ENCODE results near the gene PHKB. TPM values are rescaled to one million over a fixed set of nuclear protein-coding genes. Genes with fewer than 3 reads are reported as not detected.
"Not testable (repeated sequence)": the region's sequence is repeated elsewhere in the genome, so short reads cannot be mapped to it uniquely, and the experiment has no call there.

Gene PHKB
- polyA plus RNA-seq, 2 donors, result 19.5 to 21.2 TPM

DNA sequence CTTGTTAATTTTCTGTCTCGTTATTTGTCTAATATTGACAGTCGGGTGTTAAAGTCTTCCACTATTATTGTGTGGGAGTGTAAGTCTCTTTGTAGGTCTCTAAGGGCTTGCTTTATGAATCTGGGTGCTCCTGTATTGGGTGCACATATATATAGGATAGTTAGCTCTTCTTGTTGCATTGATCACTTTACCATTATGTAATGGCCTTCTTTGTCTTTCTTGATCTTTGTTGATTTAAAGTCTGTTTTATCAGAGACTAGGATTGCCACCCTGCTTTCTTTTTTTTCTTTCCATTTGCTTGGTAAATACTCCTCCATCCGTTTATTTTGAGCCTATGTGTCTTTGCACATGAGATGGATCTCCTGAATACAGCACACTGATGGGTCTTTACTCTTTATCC is 90.6 kb downstream of the PHKB start:
- H3K9me3 ChIP-seq (ENCODE audit: control insufficient read depth in 2 of 2, insufficient read depth in 1 of 2, low read depth in 1 of 2, low read length in 1 of 2); H3K27ac ChIP-seq (ENCODE audit: low read depth in 2 of 2, low read length in 1 of 2); H3K4me3 ChIP-seq (ENCODE audit: low read depth in 1 of 2, low read length in 2 of 2); H3K27me3 ChIP-seq (ENCODE audit: control insufficient read depth in 1 of 2, insufficient read depth in 2 of 2, low read length in 2 of 2); H3K4me1 ChIP-seq (ENCODE audit: control insufficient read depth in 2 of 2, insufficient read depth in 2 of 2, low read length in 1 of 2): not testable (repeated sequence)
- WGBS, 2 donors, result 93 to 95% methylated on average over 3 of the region's 3 CpGs
- peaks cover 3 to 12% of the 10 kb centered on the region in 2 donors for H3K36me3 ChIP-seq (ENCODE audit: control insufficient read depth in 2 of 2, insufficient read depth in 2 of 2, low read length in 1 of 2)

DNA sequence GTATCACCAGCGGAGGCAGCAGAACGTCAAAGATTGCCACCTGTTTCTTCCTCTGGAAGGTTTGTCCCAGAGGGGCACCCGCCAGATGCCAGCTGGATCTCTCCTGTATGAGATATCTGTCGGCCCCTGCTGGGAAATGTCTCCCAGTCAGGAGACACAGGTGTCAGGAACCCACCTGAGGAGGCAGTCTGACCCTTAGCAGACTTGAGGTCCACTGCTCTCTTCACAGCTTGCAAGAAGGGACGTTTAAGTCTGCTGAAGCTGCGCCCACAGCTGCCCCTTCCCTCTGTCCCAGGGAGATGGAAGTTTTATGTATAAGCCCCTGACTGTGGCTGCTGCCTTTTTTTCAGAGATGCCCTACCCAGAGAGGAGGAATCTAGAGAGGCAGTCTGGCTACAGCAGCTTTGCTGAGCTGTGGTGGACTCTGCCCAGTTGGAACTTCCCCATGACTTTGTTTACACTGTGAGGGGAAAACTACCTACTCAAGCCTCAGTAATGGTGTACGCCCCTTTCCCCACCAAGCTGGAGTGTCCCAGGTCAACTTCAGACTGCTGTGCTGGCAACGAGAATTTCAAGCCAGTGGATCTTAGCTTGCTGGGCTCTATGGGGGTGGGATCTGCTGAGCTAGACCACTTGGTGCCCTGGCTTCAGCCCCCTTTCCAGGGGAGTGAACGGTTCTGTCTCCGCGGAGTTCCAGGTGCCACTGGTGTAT is 92.9 kb downstream of the PHKB start:
- Histone ChIP-seq H3K36me3 (ENCODE audit: control insufficient read depth in 2 of 2, insufficient read depth in 2 of 2, low read length in 1 of 2) (peaks cover 3 to 12% of the 10 kb centered on the region in 2 donors), H3K4me3 (ENCODE audit: low read depth in 1 of 2, low read length in 2 of 2) (no peak overlapping the region), H3K9me3 (ENCODE audit: control insufficient read depth in 2 of 2, insufficient read depth in 1 of 2, low read depth in 1 of 2, low read length in 1 of 2) (peaks cover 0 to 5% of the 10 kb centered on the region in 2 donors), H3K27me3 (ENCODE audit: control insufficient read depth in 1 of 2, insufficient read depth in 2 of 2, low read length in 2 of 2) (no peaks in the 10 kb centered on the region), H3K27ac (ENCODE audit: low read depth in 2 of 2, low read length in 1 of 2) (no peak overlapping the region), H3K4me1 (ENCODE audit: control insufficient read depth in 2 of 2, insufficient read depth in 2 of 2, low read length in 1 of 2) (no peaks in the 10 kb centered on the region)
- whole genome bisulfite sequencing, 2 donors, result 96 to 97% methylated on average over 11 of the region's 11 CpGs

DNA sequence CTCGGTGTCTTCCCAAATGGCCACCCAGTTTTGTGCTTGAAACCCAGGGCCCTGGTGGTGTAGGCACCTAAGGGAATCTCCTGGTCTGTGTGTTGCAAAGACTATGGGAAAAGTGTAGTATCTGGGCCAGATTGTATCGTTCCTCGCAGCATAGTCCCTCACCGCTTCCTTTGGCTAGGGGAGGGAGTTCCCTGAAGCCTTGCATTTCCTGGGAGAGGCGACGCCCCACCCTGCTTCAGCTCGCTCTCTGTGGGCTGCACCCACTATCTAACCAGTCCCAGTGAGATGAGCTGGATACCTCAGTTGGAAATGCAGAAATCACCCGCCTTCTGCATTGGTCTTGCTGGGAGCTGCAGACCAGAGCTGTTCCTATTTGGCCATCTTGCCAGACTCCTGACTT is 93.5 kb downstream of the PHKB start:
- 96 to 98% methylated on average over 8 of the region's 8 CpGs for WGBS, 2 donors
- not testable (repeated sequence) for H3K9me3 ChIP-seq (ENCODE audit: control insufficient read depth in 2 of 2, insufficient read depth in 1 of 2, low read depth in 1 of 2, low read length in 1 of 2); H3K27ac ChIP-seq (ENCODE audit: low read depth in 2 of 2, low read length in 1 of 2); H3K4me1 ChIP-seq (ENCODE audit: control insufficient read depth in 2 of 2, insufficient read depth in 2 of 2, low read length in 1 of 2); H3K27me3 ChIP-seq (ENCODE audit: control insufficient read depth in 1 of 2, insufficient read depth in 2 of 2, low read length in 2 of 2); H3K4me3 ChIP-seq (ENCODE audit: low read depth in 1 of 2, low read length in 2 of 2)
- peaks cover 3 to 12% of the 10 kb centered on the region in 2 donors for H3K36me3 ChIP-seq (ENCODE audit: control insufficient read depth in 2 of 2, insufficient read depth in 2 of 2, low read length in 1 of 2)

DNA sequence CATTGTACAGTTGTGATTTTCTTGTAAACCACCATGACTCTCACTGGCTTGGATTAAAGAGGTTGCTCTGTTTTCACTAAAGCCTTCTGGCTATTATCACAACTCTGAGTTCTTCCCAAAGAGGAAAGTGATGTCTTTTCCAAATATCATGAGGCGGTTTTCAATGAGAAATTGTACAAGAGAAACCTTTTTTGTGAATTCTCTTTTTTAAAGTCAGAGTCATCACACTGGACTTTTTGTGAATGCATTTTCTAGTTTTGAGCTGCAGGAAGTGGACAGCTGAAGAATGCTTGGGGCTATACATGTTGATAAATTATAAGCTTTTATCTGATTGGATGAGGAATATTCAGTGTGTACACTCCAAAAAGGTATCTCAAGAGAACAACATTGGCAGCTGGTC is 100.2 kb downstream of the PHKB start:
- no peaks in the 10 kb centered on the region for H3K36me3 ChIP-seq (ENCODE audit: control insufficient read depth in 2 of 2, insufficient read depth in 2 of 2, low read length in 1 of 2)
- H3K27ac ChIP-seq (ENCODE audit: low read depth in 2 of 2, low read length in 1 of 2), result no peak overlapping the region
- WGBS, 2 donors, result 90 to 100% methylated on average over 1 of the region's 1 CpG
- H3K9me3 ChIP-seq (ENCODE audit: control insufficient read depth in 2 of 2, insufficient read depth in 1 of 2, low read depth in 1 of 2, low read length in 1 of 2), result no peaks in the 10 kb centered on the region
- H3K27me3 ChIP-seq (ENCODE audit: control insufficient read depth in 1 of 2, insufficient read depth in 2 of 2, low read length in 2 of 2), result no peaks in the 10 kb centered on the region
- H3K4me1 ChIP-seq (ENCODE audit: control insufficient read depth in 2 of 2, insufficient read depth in 2 of 2, low read length in 1 of 2), result no peaks in the 10 kb centered on the region
- no peak overlapping the region for H3K4me3 ChIP-seq (ENCODE audit: low read depth in 1 of 2, low read length in 2 of 2)

DNA sequence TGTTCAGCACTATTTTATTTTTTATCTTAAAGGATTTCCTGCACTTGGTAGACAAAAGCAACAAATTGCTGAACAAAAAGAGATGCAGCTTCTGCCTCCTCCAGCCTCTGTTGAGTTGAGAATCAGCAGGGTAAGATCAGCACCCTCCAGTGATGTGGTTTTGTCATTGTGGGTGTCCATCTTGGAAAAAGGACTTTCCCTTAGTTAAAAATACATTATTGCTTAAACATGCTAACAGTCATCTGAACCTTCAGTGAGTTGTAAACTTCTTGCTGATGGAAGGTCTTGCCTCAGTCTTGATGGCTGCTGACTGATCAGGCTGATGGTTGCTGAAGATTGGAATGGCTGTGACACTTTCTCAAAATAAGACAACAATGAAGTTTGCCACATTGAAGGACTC is 101.2 kb downstream of the PHKB start:
- Histone ChIP-seq H3K36me3 (ENCODE audit: control insufficient read depth in 2 of 2, insufficient read depth in 2 of 2, low read length in 1 of 2) (no peaks in the 10 kb centered on the region), H3K27me3 (ENCODE audit: control insufficient read depth in 1 of 2, insufficient read depth in 2 of 2, low read length in 2 of 2) (no peaks in the 10 kb centered on the region), H3K9me3 (ENCODE audit: control insufficient read depth in 2 of 2, insufficient read depth in 1 of 2, low read depth in 1 of 2, low read length in 1 of 2) (no peaks in the 10 kb centered on the region), H3K4me1 (ENCODE audit: control insufficient read depth in 2 of 2, insufficient read depth in 2 of 2, low read length in 1 of 2) (no peaks in the 10 kb centered on the region), H3K4me3 (ENCODE audit: low read depth in 1 of 2, low read length in 2 of 2) (no peak overlapping the region), H3K27ac (ENCODE audit: low read depth in 2 of 2, low read length in 1 of 2) (no peak overlapping the region)

DNA sequence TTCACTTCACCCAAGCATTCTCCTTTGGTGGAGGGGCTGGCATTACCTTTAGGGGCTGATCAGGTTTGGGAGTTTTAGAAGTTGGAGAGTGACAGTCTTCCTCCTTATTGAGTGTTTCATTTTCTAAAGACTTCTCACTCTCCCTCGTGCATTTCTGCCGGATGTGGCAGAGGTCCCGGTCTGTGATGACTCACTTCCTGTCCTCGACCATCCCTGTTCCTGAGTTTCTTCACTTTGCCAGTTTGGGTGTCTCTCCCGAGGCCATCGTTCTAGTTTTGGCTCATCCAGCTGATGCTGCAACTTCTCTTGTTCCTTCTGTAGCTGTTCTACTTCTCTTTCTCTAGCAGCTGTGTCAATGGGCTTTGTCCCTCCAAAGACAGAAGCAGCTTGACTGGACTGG is 104.3 kb downstream of the PHKB start:
- H3K27me3 ChIP-seq (ENCODE audit: control insufficient read depth in 1 of 2, insufficient read depth in 2 of 2, low read length in 2 of 2), result no peaks in the 10 kb centered on the region
- no peak overlapping the region for H3K27ac ChIP-seq (ENCODE audit: low read depth in 2 of 2, low read length in 1 of 2)
- no peaks in the 10 kb centered on the region for H3K4me1 ChIP-seq (ENCODE audit: control insufficient read depth in 2 of 2, insufficient read depth in 2 of 2, low read length in 1 of 2)
- H3K4me3 ChIP-seq (ENCODE audit: low read depth in 1 of 2, low read length in 2 of 2), result no peak overlapping the region
- 58 to 59% methylated on average over 6 of the region's 6 CpGs for WGBS, 2 donors
- H3K36me3 ChIP-seq (ENCODE audit: control insufficient read depth in 2 of 2, insufficient read depth in 2 of 2, low read length in 1 of 2), result no peaks in the 10 kb centered on the region
- no peaks in the 10 kb centered on the region for H3K9me3 ChIP-seq (ENCODE audit: control insufficient read depth in 2 of 2, insufficient read depth in 1 of 2, low read depth in 1 of 2, low read length in 1 of 2)

DNA sequence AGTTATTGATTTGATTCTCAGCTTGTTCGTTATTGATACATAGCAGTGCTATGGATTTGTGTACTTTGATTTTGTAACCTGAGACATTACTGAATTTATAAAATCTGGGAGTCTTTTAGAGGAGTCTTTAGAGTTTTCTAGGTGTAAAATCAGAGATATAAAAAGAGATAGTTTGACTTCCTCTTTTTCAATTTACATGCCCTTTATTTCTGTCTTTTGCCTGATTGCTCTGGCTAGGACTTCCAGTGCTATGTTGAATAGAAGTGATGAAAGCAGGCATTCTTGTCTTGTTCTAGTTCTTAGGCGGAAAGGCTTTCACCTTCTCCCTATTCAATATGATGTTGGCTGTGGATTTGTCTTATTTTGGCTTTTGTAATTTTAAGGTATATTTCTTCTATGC is 106.2 kb downstream of the PHKB start:
- Histone ChIP-seq H3K27me3 (ENCODE audit: control insufficient read depth in 1 of 2, insufficient read depth in 2 of 2, low read length in 2 of 2) (no peaks in the 10 kb centered on the region), H3K27ac (ENCODE audit: low read depth in 2 of 2, low read length in 1 of 2) (no peak overlapping the region), H3K4me1 (ENCODE audit: control insufficient read depth in 2 of 2, insufficient read depth in 2 of 2, low read length in 1 of 2) (no peaks in the 10 kb centered on the region), H3K4me3 (ENCODE audit: low read depth in 1 of 2, low read length in 2 of 2) (no peak overlapping the region), H3K36me3 (ENCODE audit: control insufficient read depth in 2 of 2, insufficient read depth in 2 of 2, low read length in 1 of 2) (peaks cover 0 to 3% of the 10 kb centered on the region in 2 donors), H3K9me3 (ENCODE audit: control insufficient read depth in 2 of 2, insufficient read depth in 1 of 2, low read depth in 1 of 2, low read length in 1 of 2) (no peaks in the 10 kb centered on the region)
- 93 to 95% methylated on average over 2 of the region's 2 CpGs for WGBS, 2 donors

DNA sequence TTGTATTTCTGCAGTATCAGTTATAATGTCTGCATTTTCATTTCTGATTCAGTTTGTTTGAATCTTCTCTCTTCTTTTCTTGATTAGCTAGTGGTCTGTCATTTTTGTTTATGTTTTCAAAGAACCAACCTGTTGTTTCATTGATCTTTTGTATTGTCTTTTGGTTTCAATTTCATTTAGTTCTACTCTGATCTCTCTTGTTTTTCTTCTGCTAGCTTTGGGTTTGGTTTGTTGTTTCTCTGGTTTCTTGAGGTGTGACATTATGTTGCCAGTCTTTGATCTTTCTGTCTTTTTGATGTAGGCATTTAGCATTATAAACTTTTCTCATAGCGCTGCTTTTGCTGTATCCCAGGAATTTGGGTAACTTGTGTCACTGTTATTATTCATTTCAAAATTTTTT is 107.2 kb downstream of the PHKB start:
- Histone ChIP-seq H3K4me3 (ENCODE audit: low read depth in 1 of 2, low read length in 2 of 2) (no peak overlapping the region), H3K9me3 (ENCODE audit: control insufficient read depth in 2 of 2, insufficient read depth in 1 of 2, low read depth in 1 of 2, low read length in 1 of 2) (no peaks in the 10 kb centered on the region), H3K4me1 (ENCODE audit: control insufficient read depth in 2 of 2, insufficient read depth in 2 of 2, low read length in 1 of 2) (no peaks in the 10 kb centered on the region), H3K36me3 (ENCODE audit: control insufficient read depth in 2 of 2, insufficient read depth in 2 of 2, low read length in 1 of 2) (peaks cover 0 to 3% of the 10 kb centered on the region in 2 donors), H3K27me3 (ENCODE audit: control insufficient read depth in 1 of 2, insufficient read depth in 2 of 2, low read length in 2 of 2) (no peaks in the 10 kb centered on the region), H3K27ac (ENCODE audit: low read depth in 2 of 2, low read length in 1 of 2) (no peak overlapping the region)
- WGBS, 2 donors, result 74 to 82% methylated on average over 1 of the region's 1 CpG

DNA sequence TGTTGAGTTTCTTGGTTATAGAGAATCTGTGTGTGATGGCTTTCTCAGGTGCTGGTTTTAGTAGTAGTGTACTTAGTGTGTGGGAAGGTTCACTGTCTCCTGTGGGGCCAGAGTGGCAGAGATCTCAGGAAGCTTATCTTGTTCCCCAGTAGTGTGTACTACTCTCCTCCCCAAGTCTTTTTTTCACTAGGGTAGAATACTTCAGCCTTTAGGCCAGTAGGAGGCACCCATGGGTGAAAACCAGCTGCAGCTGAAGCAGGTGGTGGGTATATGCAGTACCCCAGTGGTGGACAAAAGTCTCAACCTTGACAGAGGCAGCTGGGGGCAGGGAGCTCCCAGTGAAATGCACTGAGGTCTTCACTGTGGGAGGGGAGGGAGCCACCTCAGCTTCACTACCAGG is 109.9 kb downstream of the PHKB start:
- peaks cover 0 to 3% of the 10 kb centered on the region in 2 donors for H3K4me1 ChIP-seq (ENCODE audit: control insufficient read depth in 2 of 2, insufficient read depth in 2 of 2, low read length in 1 of 2)
- H3K36me3 ChIP-seq (ENCODE audit: control insufficient read depth in 2 of 2, insufficient read depth in 2 of 2, low read length in 1 of 2), result peaks cover 0 to 3% of the 10 kb centered on the region in 2 donors
- peaks cover 0 to 2% of the 10 kb centered on the region in 2 donors for H3K9me3 ChIP-seq (ENCODE audit: control insufficient read depth in 2 of 2, insufficient read depth in 1 of 2, low read depth in 1 of 2, low read length in 1 of 2)
- no peak overlapping the region for H3K27ac ChIP-seq (ENCODE audit: low read depth in 2 of 2, low read length in 1 of 2)
- H3K27me3 ChIP-seq (ENCODE audit: control insufficient read depth in 1 of 2, insufficient read depth in 2 of 2, low read length in 2 of 2), result no peaks in the 10 kb centered on the region
- no peak overlapping the region for H3K4me3 ChIP-seq (ENCODE audit: low read depth in 1 of 2, low read length in 2 of 2)

DNA sequence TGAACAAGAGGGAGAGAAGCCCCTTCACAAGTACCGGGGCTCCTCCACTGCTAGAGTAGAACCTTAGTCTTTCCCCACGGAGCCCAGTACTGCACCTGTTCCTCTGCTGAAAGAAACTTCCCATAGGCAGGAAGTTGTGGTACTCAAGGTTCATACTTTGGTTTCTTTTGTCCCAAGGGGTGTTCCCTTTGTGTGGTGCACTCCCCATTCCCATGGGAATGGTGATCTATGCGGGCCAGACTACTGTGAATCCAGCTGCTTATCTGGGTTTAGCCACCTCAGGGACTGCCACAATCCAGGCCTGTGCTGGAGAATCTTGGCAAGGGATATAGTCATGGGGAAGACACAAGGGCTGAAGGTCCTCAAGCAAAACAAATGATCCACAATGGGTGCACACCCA is 110.6 kb downstream of the PHKB start:
- Histone ChIP-seq H3K27ac (ENCODE audit: low read depth in 2 of 2, low read length in 1 of 2) (no peak overlapping the region), H3K4me1 (ENCODE audit: control insufficient read depth in 2 of 2, insufficient read depth in 2 of 2, low read length in 1 of 2) (peaks cover 0 to 3% of the 10 kb centered on the region in 2 donors), H3K4me3 (ENCODE audit: low read depth in 1 of 2, low read length in 2 of 2) (no peak overlapping the region), H3K27me3 (ENCODE audit: control insufficient read depth in 1 of 2, insufficient read depth in 2 of 2, low read length in 2 of 2) (no peaks in the 10 kb centered on the region), H3K9me3 (ENCODE audit: control insufficient read depth in 2 of 2, insufficient read depth in 1 of 2, low read depth in 1 of 2, low read length in 1 of 2) (peaks cover 0 to 2% of the 10 kb centered on the region in 2 donors), H3K36me3 (ENCODE audit: control insufficient read depth in 2 of 2, insufficient read depth in 2 of 2, low read length in 1 of 2) (peaks cover 0 to 3% of the 10 kb centered on the region in 2 donors)
- WGBS, 2 donors, result 74 to 78% methylated on average over 3 of the region's 3 CpGs
